GM18511 (cell line): Measurements from ENCODE around the gene DIAPH1.

ENCODE experiments used
- ATAC-seq: cut with Tn5 transposase; IDR thresholded peaks from one replicate; pipeline ENCODE4 v1.9.1; 2021; ENCODE audit warnings: mild to moderate bottlenecking, moderate library complexity; ENCODE audit not compliant: unreplicated experiment

The DIAPH1 gene

DNA sequence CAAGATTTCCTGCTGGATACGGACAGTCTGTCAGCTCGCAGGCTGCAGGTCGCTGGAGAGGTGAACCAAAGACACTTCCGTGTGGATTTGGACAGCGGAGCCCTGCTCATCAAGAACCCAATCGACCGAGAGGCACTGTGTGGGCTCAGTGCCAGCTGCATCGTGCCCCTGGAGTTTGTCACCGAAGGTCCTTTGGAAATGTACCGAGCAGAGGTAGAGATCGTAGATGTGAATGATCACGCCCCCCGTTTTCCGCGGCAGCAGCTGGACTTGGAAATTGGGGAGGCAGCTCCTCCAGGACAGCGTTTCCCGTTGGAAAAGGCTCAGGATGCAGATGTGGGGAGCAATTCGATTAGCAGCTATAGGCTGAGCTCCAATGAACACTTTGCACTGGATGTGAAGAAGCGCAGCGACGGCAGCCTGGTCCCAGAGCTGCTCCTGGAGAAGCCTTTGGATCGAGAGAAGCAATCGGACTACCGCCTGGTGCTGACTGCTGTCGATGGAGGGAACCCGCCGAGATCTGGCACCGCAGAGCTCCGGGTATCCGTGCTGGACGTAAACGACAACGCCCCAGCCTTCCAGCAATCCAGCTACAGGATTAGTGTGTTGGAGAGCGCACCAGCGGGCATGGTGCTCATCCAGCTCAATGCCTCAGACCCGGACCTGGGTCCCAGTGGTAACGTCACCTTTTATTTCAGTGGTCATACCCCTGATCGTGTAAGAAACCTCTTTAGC lies 133.3 kb downstream of the DIAPH1 start:
- ATAC-seq, result no peak

DNA sequence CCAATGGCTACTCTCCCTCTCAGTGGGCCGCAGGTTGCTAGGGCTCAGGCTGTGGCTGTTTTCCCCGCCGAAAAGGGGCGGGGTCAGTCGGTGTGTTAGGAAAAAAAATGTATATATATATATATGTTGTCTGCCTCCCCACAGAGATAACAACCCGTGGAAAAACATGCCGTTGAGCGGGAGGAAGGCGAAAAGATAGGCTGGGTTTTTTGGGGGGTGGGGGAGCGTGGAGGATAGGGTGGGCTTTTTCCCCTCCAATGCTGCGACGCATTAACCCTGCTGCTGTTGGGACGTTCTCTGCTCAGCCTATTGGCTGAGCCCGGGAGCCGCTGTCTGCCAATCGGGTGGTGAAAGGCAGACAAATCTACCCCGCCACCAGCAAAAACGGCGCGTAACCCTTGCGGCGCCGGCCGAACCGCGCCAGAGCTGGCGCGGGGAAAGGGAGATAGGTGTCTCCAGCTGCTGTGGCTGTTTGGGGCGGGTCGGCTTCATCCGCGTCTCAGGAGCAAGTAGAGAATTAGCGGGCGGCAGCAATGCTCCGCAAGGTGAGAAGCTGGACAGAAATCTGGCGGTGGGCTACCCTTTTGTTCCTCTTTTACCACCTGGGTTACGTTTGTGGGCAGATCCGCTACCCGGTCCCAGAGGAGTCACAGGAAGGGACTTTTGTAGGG lies 134.0 kb downstream of the DIAPH1 start, which contains the start of gene PCDHGC4:
TSS of gene PCDHGC4 (plus strand) at position 390 of the 671 bp plus-strand sequence. CDS start at position 534, 144 bp downstream.
- ATAC-seq, result no peak

DNA sequence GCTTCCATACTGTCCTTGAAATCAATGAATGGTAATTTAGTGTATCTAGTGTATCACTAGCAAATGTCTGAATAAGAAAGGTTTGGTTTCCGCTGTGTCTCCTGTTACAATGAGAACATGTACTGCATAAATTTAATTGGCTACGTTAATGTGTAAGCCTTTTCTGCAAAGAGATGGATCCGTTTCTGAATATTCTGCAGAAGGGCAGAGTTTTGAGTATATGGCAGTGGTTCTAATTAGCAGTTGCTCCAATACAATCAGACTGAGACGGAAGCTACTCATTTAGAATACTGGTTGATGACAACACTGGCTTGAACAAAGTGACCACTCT lies 134.5 kb downstream of the DIAPH1 start:
- ATAC-seq, result no peak

DNA sequence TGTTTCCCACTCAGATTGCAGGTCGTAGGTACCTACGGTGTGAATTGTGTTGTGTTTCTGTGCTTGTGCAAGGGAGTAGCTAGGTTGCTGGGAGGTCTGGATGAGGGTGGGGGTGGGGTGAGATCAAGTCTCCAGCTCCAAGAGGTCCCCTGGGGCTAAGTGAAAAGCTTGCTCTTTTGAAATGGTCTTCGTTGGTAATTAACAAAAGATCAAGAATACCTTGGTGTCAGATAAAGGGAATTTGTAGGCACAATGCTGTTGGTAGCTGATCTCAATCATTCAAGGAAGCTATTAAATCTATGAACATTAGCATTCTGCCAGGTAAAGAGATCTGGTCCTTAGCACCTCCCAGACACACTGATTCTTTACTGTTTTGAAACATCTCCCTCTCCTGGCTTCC lies 134.9 kb downstream of the DIAPH1 start:
- no peak for ATAC-seq

- no peak for ATAC-seq
Measured at GRCh38 chr5:141479776-141480175, 139.0 kb downstream of the DIAPH1 start.

GRCh38 chr5:141478321-141478945 lies 140.4 kb downstream of the DIAPH1 start:
- no peak for ATAC-seq

DNA sequence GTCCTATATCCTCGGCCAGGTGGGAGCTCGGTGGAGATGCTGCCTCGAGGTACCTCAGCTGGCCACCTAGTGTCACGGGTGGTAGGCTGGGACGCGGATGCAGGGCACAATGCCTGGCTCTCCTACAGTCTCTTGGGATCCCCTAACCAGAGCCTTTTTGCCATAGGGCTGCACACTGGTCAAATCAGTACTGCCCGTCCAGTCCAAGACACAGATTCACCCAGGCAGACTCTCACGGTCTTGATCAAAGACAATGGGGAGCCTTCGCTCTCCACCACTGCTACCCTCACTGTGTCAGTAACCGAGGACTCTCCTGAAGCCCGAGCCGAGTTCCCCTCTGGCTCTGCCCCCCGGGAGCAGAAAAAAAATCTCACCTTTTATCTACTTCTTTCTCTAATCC lies 141.0 kb downstream of the DIAPH1 start:
- no peak for ATAC-seq

- no peak for ATAC-seq
Measured at GRCh38 chr5:141477044-141477575, 141.7 kb downstream of the DIAPH1 start.

GRCh38 chr5:141476132-141476911 lies 142.5 kb downstream of the DIAPH1 start:
- peak; percentile 42 for ATAC-seq

- peak; percentile 98 for ATAC-seq
Measured at GRCh38 chr5:141475625-141476131, 143.1 kb downstream of the DIAPH1 start, which contains the start of gene PCDHGC3. Gene PCDHGC3 (plus strand): TSS chr5:141475966. CDS start chr5:141476117, 151 bp downstream.

DNA sequence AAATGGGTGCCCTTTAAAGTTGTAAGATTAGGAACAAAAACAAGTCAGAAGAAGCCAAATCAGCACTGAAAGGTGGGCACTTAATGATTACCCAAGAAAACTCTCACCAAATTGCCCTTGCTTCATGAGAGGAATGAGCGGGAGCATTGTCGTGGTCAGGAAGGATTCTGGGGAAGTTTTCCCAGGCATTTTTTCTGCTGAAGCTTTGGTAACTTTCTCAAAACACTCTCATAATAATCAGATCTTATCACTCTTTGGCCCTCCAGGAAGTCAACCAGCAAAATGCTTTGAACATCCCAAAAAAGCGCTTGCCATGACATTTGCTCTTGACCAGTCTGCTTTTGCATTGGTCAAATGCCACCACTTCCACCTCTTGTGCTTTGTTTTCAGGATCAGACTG lies 153.4 kb downstream of the DIAPH1 start:
- ATAC-seq, result no peak
